ENCODE results near the gene RPS16. TPM values are rescaled to one million over a fixed set of nuclear protein-coding genes. Genes with fewer than 3 reads are reported as not detected.
A peak's percentile ranks its signal among the peaks of the same experiment; 100 is the strongest.

RPS16 gene
- total RNA-seq, 6 experiments from 2014 or later = 448 to 643 (median 568) TPM

GRCh38 chr19:39398297-39398864 is 37.4 kb downstream of the RPS16 start:
- 26% methylated on average over 4 of the region's 11 CpGs for WGBS (ENCODE audit: insufficient coverage, low coverage, low lambda C conversion rate, missing lambda C conversion rate)
- H3K4me3 ChIP-seq = peak overlapping the region in 2 of 3 donors; percentile 1 to 6
- TF ChIP-seq CTCF (IDR thresholded peaks at IDR 0.05) (no peak), POLR2A (IDR thresholded peaks at IDR 0.05) (peak; percentile 1)
- no peaks in the 10 kb centered on the region for H3K27me3 ChIP-seq
- peaks cover 0 to 60% (median 25%) of the 10 kb centered on the region in 4 donors for H3K4me1 ChIP-seq
- DNase-seq = peak; percentile 80 to 88 (median 80)
- no peaks in the 10 kb centered on the region for H3K9me3 ChIP-seq
- ATAC-seq = peak; percentile 1 to 4 (median 1)
- H3K27ac ChIP-seq = peak overlapping the region; percentile 95 to 99 (median 96)
- peaks cover 0 to 9% (median 0%) of the 10 kb centered on the region in 4 donors for H3K36me3 ChIP-seq
- intact Hi-C loops (cut with DNase I) = no loop called here

- peak overlapping the region in 2 of 3 donors; percentile 1 to 12 for H3K4me3 ChIP-seq
- peaks cover 0 to 11% (median 0%) of the 10 kb centered on the region in 4 donors for H3K36me3 ChIP-seq
- no peaks in the 10 kb centered on the region for H3K9me3 ChIP-seq
- peak; percentile 98 to 99 (median 99) for TF ChIP-seq CTCF (IDR thresholded peaks at IDR 0.05)
- peak; percentile 78 for TF ChIP-seq POLR2A (IDR thresholded peaks at IDR 0.05)
- WGBS (ENCODE audit: insufficient coverage, low coverage, low lambda C conversion rate, missing lambda C conversion rate) = 5% methylated on average over 5 of the region's 17 CpGs
- ATAC-seq (peak; percentile 66 to 82 (median 74)), DNase-seq (peak; percentile 94 to 96 (median 95))
- intact Hi-C loops (cut with DNase I) = no loop called here
- H3K4me1 ChIP-seq = peaks cover 0 to 59% (median 25%) of the 10 kb centered on the region in 4 donors
- peak overlapping the region; percentile 95 to 99 (median 96) for H3K27ac ChIP-seq
- H3K27me3 ChIP-seq = no peaks in the 10 kb centered on the region
These were observed 38.1 kb downstream of the RPS16 start for GRCh38 chr19:39397360-39398296.

GRCh38 chr19:39390751-39391437 is 44.9 kb downstream of the RPS16 start, which contains the start of the genes MED29 and PAF1:
Gene MED29, plus strand, starts transcription at chr19:39391378. Its CDS starts 45 bp downstream, at chr19:39391423.
Gene PAF1, minus strand, starts transcription at chr19:39391106. Its CDS starts 242 bp downstream, at chr19:39390864.
- WGBS (ENCODE audit: insufficient coverage, low coverage, low lambda C conversion rate, missing lambda C conversion rate) = 0% methylated on average over 24 of the region's 60 CpGs
- H3K4me1 ChIP-seq = peaks cover 0 to 18% (median 11%) of the 10 kb centered on the region in 4 donors

More at GRCh38 chr19:39390751-39391437, 44.9 kb downstream of the RPS16 start, which contains the start of the genes MED29 and PAF1:
- intact Hi-C loops (cut with DNase I) = no loop called here
- peak; percentile 95 to 98 (median 96) for DNase-seq
- peak; percentile 96 to 99 (median 96) for ATAC-seq
- Histone ChIP-seq H3K36me3 (peaks cover 0 to 46% (median 9%) of the 10 kb centered on the region in 4 donors), H3K27me3 (no peaks in the 10 kb centered on the region), H3K27ac (peak within 1 kb of the TSS; percentile 92 to 98 (median 98)), H3K9me3 (no peaks in the 10 kb centered on the region), H3K4me3 (peak within 1 kb of the TSS; percentile 82 to 95 (median 88))
- TF ChIP-seq CTCF (IDR thresholded peaks at IDR 0.05) (no peak), POLR2A (IDR thresholded peaks at IDR 0.05) (peak; percentile 96)

Measured in right lobe of liver (tissue), 6 donors.